Gastroesophageal sphincter (tissue), 4 donors: ENCODE data around the gene ISLR2. TPM values are rescaled to one million over a fixed set of nuclear protein-coding genes. Genes with fewer than 3 reads are reported as not detected.

Experiments used
- ATAC-seq: fragments of 150-250 bp; one replicate; pipeline ENCODE4 v1.9.1; 2016; ENCODE audit warnings: mild to moderate bottlenecking, moderate library complexity
- H3K27ac ChIP-seq, 4 donors: fragments of 200-600 bp; sonication (generic) in 3 of 4; 1 replicate in 3 of 4; 2 replicates in 1 of 4; pipeline ENCODE4 v1.5.1; 2016 to 2019
- H3K27me3 ChIP-seq: fragments of 200-600 bp; sonication (generic); one replicate; pipeline ENCODE4 v1.5.1; 2019
- H3K36me3 ChIP-seq, 2 donors: fragments of 200-600 bp; sonication (generic); one replicate each; pipeline ENCODE4 v1.5.1; 2019; ENCODE audit warnings: control low read depth in 1 of 2
- H3K4me1 ChIP-seq, 3 donors: fragments of 200-600 bp; sonication (generic); 1 replicate in 2 of 3; 2 replicates in 1 of 3; pipeline ENCODE4 v1.5.1; 2016 to 2019; ENCODE audit warnings: control low read depth in 2 of 3
- H3K4me3 ChIP-seq, 2 donors: fragments of 200-600 bp; sonication (generic); one replicate each; pipeline ENCODE4 v1.5.1; 2019; ENCODE audit warnings: mild to moderate bottlenecking in 1 of 2, moderate library complexity in 1 of 2
- H3K9me3 ChIP-seq, 3 donors: fragments of 200-600 bp; sonication (generic); one replicate each; pipeline ENCODE4 v1.5.1; 2017 to 2019; ENCODE audit warnings: control low read depth in 2 of 3
- CTCF ChIP-seq, 4 experiments: fragments of 200-600 bp in 2 of 4; fragments of 450-650 bp in 2 of 4; sonication (generic) in 1 of 4; IDR thresholded peaks; one replicate each; pipeline ENCODE4 v1.5.1; 2017 to 2019; ENCODE audit warnings: antibody characterized with exemption in 4 of 4, mild to moderate bottlenecking in 2 of 4, moderate library complexity in 2 of 4
- EP300 ChIP-seq: sonication (generic); formaldehyde crosslinking; IDR thresholded peaks from one replicate; pipeline ENCODE4 v1.6.1; 2017; ENCODE audit warnings: antibody characterized with exemption, mild to moderate bottlenecking
- POLR2A ChIP-seq, 2 donors: fragments of 450-650 bp; IDR thresholded peaks; one replicate each; pipeline ENCODE4 v1.6.1; 2017; ENCODE audit warnings: antibody characterized with exemption in 2 of 2, mild to moderate bottlenecking in 2 of 2, moderate library complexity in 1 of 2
- POLR2AphosphoS5 ChIP-seq: sonication (generic); formaldehyde crosslinking; IDR thresholded peaks from one replicate; pipeline ENCODE4 v1.6.1; 2017; ENCODE audit warnings: antibody characterized with exemption
- WGBS, 2 donors: methylation state at CpG; one replicate each; pipeline ENCODE4 v1.1.5; 2018; ENCODE audit warnings: low coverage in 1 of 2; 5-methylcytosine and 5-hydroxymethylcytosine counted together
- total RNA-seq, 4 donors: library from RNA; depleted of rRNA; stranded (reverse); fragments of >200 nt; gene quantifications; one replicate each; pipeline ENCODE4 v1.1.0, GENCODE V29; 2016

The ISLR2 gene
- total RNA-seq, 4 donors from 2014 or later, result 0.54 to 5.4 (median 1.5) TPM

- H3K4me1 ChIP-seq, result peaks cover 0 to 100% (median 54%) of the 10 kb centered on the region in 3 donors
- H3K9me3 ChIP-seq, result no peaks in the 10 kb centered on the region
- peak overlapping the region; percentile 32 to 51 for H3K4me3 ChIP-seq
- ATAC-seq, result no peak
- H3K27me3 ChIP-seq, result no peaks in the 10 kb centered on the region
- WGBS, 2 donors, result 67% methylated on average over 6 of the region's 14 CpGs; no CpG with 5 or more reads in 1 of the 2 donors
- peaks cover 0 to 12% of the 10 kb centered on the region in 2 donors for H3K36me3 ChIP-seq
- peak overlapping the region in 3 of 4 donors; percentile 82 to 84 (median 84) for H3K27ac ChIP-seq
- no peak for TF ChIP-seq POLR2A (IDR thresholded peaks at IDR 0.05)
- no peak for TF ChIP-seq EP300
- TF ChIP-seq POLR2AphosphoS5, result no peak
- TF ChIP-seq CTCF (IDR thresholded peaks at IDR 0.05), result no peak
Observed at GRCh38 chr15:74174958-74175253, 44.5 kb downstream of the ISLR2 start.

GRCh38 chr15:74175271-74176191 lies 45.1 kb downstream of the ISLR2 start:
- TF ChIP-seq CTCF (IDR thresholded peaks at IDR 0.05) (no peak), EP300 (no peak), POLR2A (IDR thresholded peaks at IDR 0.05) (no peak), POLR2AphosphoS5 (no peak)
- 86% methylated on average over 12 of the region's 45 CpGs; no CpG with 5 or more reads in 1 of the 2 donors for WGBS, 2 donors
- no peak for ATAC-seq
- Histone ChIP-seq H3K9me3 (no peaks in the 10 kb centered on the region), H3K27ac (peak overlapping the region in 3 of 4 donors; percentile 82 to 84 (median 84)), H3K4me3 (peak overlapping the region in 1 of 2 donors; percentile 51), H3K27me3 (no peaks in the 10 kb centered on the region), H3K36me3 (peaks cover 0 to 12% of the 10 kb centered on the region in 2 donors), H3K4me1 (peaks cover 0 to 100% (median 60%) of the 10 kb centered on the region in 3 donors)

GRCh38 chr15:74176262-74177214 lies 46.2 kb downstream of the ISLR2 start:
- peak overlapping the region in 1 of 2 donors; percentile 51 for H3K4me3 ChIP-seq
- peak overlapping the region in 3 of 4 donors; percentile 31 to 84 (median 49) for H3K27ac ChIP-seq
- H3K36me3 ChIP-seq, result peaks cover 0 to 12% of the 10 kb centered on the region in 2 donors
- 70% methylated on average over 2 of the region's 10 CpGs; no CpG with 5 or more reads in 1 of the 2 donors for WGBS, 2 donors
- no peak for TF ChIP-seq EP300
- TF ChIP-seq POLR2AphosphoS5, result no peak
- no peak for TF ChIP-seq POLR2A (IDR thresholded peaks at IDR 0.05)
- TF ChIP-seq CTCF (IDR thresholded peaks at IDR 0.05), result no peak
- no peaks in the 10 kb centered on the region for H3K9me3 ChIP-seq
- H3K27me3 ChIP-seq, result no peaks in the 10 kb centered on the region
- peaks cover 0 to 95% (median 63%) of the 10 kb centered on the region in 3 donors for H3K4me1 ChIP-seq
- ATAC-seq, result no peak

DNA sequence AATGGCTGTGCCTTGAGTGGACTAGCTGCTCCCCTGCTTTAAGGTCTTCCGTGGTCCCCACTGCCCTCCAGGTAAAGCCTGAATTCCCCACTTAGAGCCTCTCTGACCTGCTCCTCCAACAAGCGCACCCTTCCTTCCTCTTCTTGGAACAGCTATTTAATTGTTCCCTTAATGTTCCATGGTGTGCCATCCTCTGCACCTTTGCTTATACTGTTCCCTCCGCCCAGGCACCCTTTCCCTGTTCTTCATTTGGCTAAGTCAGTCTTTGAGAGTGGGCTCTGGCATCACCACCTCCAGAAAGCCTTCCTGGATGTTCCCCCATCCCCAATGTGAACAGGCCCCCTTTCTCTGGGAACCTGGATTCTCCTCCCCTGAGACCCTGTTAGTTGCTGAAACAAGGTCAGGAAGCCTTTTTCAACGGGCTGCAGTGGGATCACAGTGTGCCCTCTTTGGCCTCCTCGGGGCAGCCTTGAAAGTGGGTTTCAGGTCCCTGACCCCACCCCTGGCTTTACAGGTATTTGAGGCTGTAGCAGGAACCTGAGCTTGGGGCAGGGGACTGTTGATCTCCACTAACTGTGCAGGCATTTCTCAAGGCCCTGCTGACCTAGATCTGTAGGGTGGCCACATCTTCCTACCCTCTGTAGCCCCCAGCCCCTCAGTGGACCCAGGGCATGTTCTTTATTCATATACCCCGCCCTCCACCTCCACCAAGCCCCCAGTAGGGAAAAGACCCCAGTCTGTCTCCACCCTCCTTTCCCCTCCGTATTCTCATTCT lies 48.1 kb downstream of the ISLR2 start:
- peaks cover 0 to 75% (median 51%) of the 10 kb centered on the region in 3 donors for H3K4me1 ChIP-seq
- no peaks in the 10 kb centered on the region for H3K27me3 ChIP-seq
- H3K9me3 ChIP-seq, result no peaks in the 10 kb centered on the region
- no peak for ATAC-seq
- peak overlapping the region in 3 of 4 donors; percentile 61 to 70 (median 63) for H3K27ac ChIP-seq
- TF ChIP-seq POLR2AphosphoS5, result no peak
- no peak for TF ChIP-seq EP300
- TF ChIP-seq POLR2A (IDR thresholded peaks at IDR 0.05), result no peak
- TF ChIP-seq CTCF (IDR thresholded peaks at IDR 0.05), result no peak
- H3K36me3 ChIP-seq, result peaks cover 0 to 12% of the 10 kb centered on the region in 2 donors
- H3K4me3 ChIP-seq, result no peak overlapping the region
- WGBS, 2 donors, result 80 to 94% methylated on average over 4 to 5 of the region's 7 CpGs
